ENCODE measurements around the gene ADCK2.

Gene ADCK2

GRCh38 chr7:140677496-140677895 is 4.8 kb downstream of the ADCK2 start:
- Histone ChIP-seq H3K36me3 (ENCODE audit: insufficient read depth, low read length) (no peaks in the 10 kb centered on the region), H3K4me1 (ENCODE audit: control insufficient read depth, insufficient read depth, low read length) (peaks cover 13% of the 10 kb centered on the region), H3K4me3 (ENCODE audit: low read length) (no peak overlapping the region), H3K9me3 (replicated peaks; ENCODE audit: low read length) (no peaks in the 10 kb centered on the region), H3K9ac (ENCODE audit: low read depth, low read length) (no peak overlapping the region), H3K27me3 (ENCODE audit: control insufficient read depth, insufficient read depth, low read length) (no peaks in the 10 kb centered on the region), H3K4me2 (ENCODE audit: low read length) (no peak overlapping the region)

- no peak overlapping the region for H3K4me2 ChIP-seq (ENCODE audit: low read length)
- no peaks in the 10 kb centered on the region for H3K9me3 ChIP-seq (replicated peaks; ENCODE audit: low read length)
- H3K4me1 ChIP-seq (ENCODE audit: control insufficient read depth, insufficient read depth, low read length) = peaks cover 12% of the 10 kb centered on the region
- no peak overlapping the region for H3K4me3 ChIP-seq (ENCODE audit: low read length)
- no peak overlapping the region for H3K9ac ChIP-seq (ENCODE audit: low read depth, low read length)
- no peaks in the 10 kb centered on the region for H3K36me3 ChIP-seq (ENCODE audit: insufficient read depth, low read length)
- H3K27me3 ChIP-seq (ENCODE audit: control insufficient read depth, insufficient read depth, low read length) = no peaks in the 10 kb centered on the region
Measured at GRCh38 chr7:140678081-140678815, 5.5 kb downstream of the ADCK2 start.

GRCh38 chr7:140678816-140679130 is 6.0 kb downstream of the ADCK2 start:
- H3K27me3 ChIP-seq (ENCODE audit: control insufficient read depth, insufficient read depth, low read length) = no peaks in the 10 kb centered on the region
- H3K4me1 ChIP-seq (ENCODE audit: control insufficient read depth, insufficient read depth, low read length) = peaks cover 7% of the 10 kb centered on the region
- H3K4me2 ChIP-seq (ENCODE audit: low read length) = no peak overlapping the region
- no peak overlapping the region for H3K4me3 ChIP-seq (ENCODE audit: low read length)
- no peaks in the 10 kb centered on the region for H3K36me3 ChIP-seq (ENCODE audit: insufficient read depth, low read length)
- H3K9ac ChIP-seq (ENCODE audit: low read depth, low read length) = no peak overlapping the region
- H3K9me3 ChIP-seq (replicated peaks; ENCODE audit: low read length) = no peaks in the 10 kb centered on the region

GRCh38 chr7:140679186-140679585 is 6.4 kb downstream of the ADCK2 start:
- H3K9me3 ChIP-seq (replicated peaks; ENCODE audit: low read length) = no peaks in the 10 kb centered on the region

GRCh38 chr7:140680886-140681285 is 8.1 kb downstream of the ADCK2 start:
- no peaks in the 10 kb centered on the region for H3K27me3 ChIP-seq (ENCODE audit: control insufficient read depth, insufficient read depth, low read length)
- no peak overlapping the region for H3K4me2 ChIP-seq (ENCODE audit: low read length)
- no peak overlapping the region for H3K4me3 ChIP-seq (ENCODE audit: low read length)
- H3K9ac ChIP-seq (ENCODE audit: low read depth, low read length) = no peak overlapping the region
- no peaks in the 10 kb centered on the region for H3K36me3 ChIP-seq (ENCODE audit: insufficient read depth, low read length)
- no peaks in the 10 kb centered on the region for H3K4me1 ChIP-seq (ENCODE audit: control insufficient read depth, insufficient read depth, low read length)
- no peaks in the 10 kb centered on the region for H3K9me3 ChIP-seq (replicated peaks; ENCODE audit: low read length)

More at GRCh38 chr7:140679186-140679585, 6.4 kb downstream of the ADCK2 start:
- H3K4me3 ChIP-seq (ENCODE audit: low read length) = no peak overlapping the region
- H3K4me2 ChIP-seq (ENCODE audit: low read length) = no peak overlapping the region
- H3K36me3 ChIP-seq (ENCODE audit: insufficient read depth, low read length) = no peaks in the 10 kb centered on the region
- no peaks in the 10 kb centered on the region for H3K27me3 ChIP-seq (ENCODE audit: control insufficient read depth, insufficient read depth, low read length)
- H3K9ac ChIP-seq (ENCODE audit: low read depth, low read length) = no peak overlapping the region
- peaks cover 5% of the 10 kb centered on the region for H3K4me1 ChIP-seq (ENCODE audit: control insufficient read depth, insufficient read depth, low read length)

- Histone ChIP-seq H3K4me1 (ENCODE audit: control insufficient read depth, insufficient read depth, low read length) (no peaks in the 10 kb centered on the region), H3K27me3 (ENCODE audit: control insufficient read depth, insufficient read depth, low read length) (no peaks in the 10 kb centered on the region), H3K36me3 (ENCODE audit: insufficient read depth, low read length) (no peaks in the 10 kb centered on the region), H3K9ac (ENCODE audit: low read depth, low read length) (no peak overlapping the region), H3K9me3 (replicated peaks; ENCODE audit: low read length) (no peaks in the 10 kb centered on the region), H3K4me3 (ENCODE audit: low read length) (no peak overlapping the region), H3K4me2 (ENCODE audit: low read length) (no peak overlapping the region)
Measured at GRCh38 chr7:140681766-140682165, 9.0 kb downstream of the ADCK2 start.

- H3K4me3 ChIP-seq (ENCODE audit: low read length) = no peak overlapping the region
- no peaks in the 10 kb centered on the region for H3K9me3 ChIP-seq (replicated peaks; ENCODE audit: low read length)
- H3K36me3 ChIP-seq (ENCODE audit: insufficient read depth, low read length) = no peaks in the 10 kb centered on the region
- H3K4me1 ChIP-seq (ENCODE audit: control insufficient read depth, insufficient read depth, low read length) = no peaks in the 10 kb centered on the region
- H3K9ac ChIP-seq (ENCODE audit: low read depth, low read length) = no peak overlapping the region
- H3K4me2 ChIP-seq (ENCODE audit: low read length) = no peak overlapping the region
- H3K27me3 ChIP-seq (ENCODE audit: control insufficient read depth, insufficient read depth, low read length) = no peaks in the 10 kb centered on the region
Measured at GRCh38 chr7:140683657-140684056, 10.9 kb downstream of the ADCK2 start.

GRCh38 chr7:140684066-140684950 is 11.6 kb downstream of the ADCK2 start:
- no peaks in the 10 kb centered on the region for H3K4me1 ChIP-seq (ENCODE audit: control insufficient read depth, insufficient read depth, low read length)
- H3K9ac ChIP-seq (ENCODE audit: low read depth, low read length) = no peak overlapping the region
- H3K4me3 ChIP-seq (ENCODE audit: low read length) = no peak overlapping the region
- no peak overlapping the region for H3K4me2 ChIP-seq (ENCODE audit: low read length)
- H3K36me3 ChIP-seq (ENCODE audit: insufficient read depth, low read length) = no peaks in the 10 kb centered on the region
- H3K27me3 ChIP-seq (ENCODE audit: control insufficient read depth, insufficient read depth, low read length) = no peaks in the 10 kb centered on the region
- H3K9me3 ChIP-seq (replicated peaks; ENCODE audit: low read length) = no peaks in the 10 kb centered on the region

- H3K36me3 ChIP-seq (ENCODE audit: insufficient read depth, low read length) = no peaks in the 10 kb centered on the region
- no peak overlapping the region for H3K4me2 ChIP-seq (ENCODE audit: low read length)
- no peak overlapping the region for H3K9ac ChIP-seq (ENCODE audit: low read depth, low read length)
- H3K4me3 ChIP-seq (ENCODE audit: low read length) = no peak overlapping the region
- no peaks in the 10 kb centered on the region for H3K9me3 ChIP-seq (replicated peaks; ENCODE audit: low read length)
- no peaks in the 10 kb centered on the region for H3K27me3 ChIP-seq (ENCODE audit: control insufficient read depth, insufficient read depth, low read length)
- no peaks in the 10 kb centered on the region for H3K4me1 ChIP-seq (ENCODE audit: control insufficient read depth, insufficient read depth, low read length)
Measured at GRCh38 chr7:140685407-140686087, 12.8 kb downstream of the ADCK2 start.

- Histone ChIP-seq H3K9ac (ENCODE audit: low read depth, low read length) (no peak overlapping the region), H3K4me1 (ENCODE audit: control insufficient read depth, insufficient read depth, low read length) (no peaks in the 10 kb centered on the region), H3K4me3 (ENCODE audit: low read length) (no peak overlapping the region), H3K27me3 (ENCODE audit: control insufficient read depth, insufficient read depth, low read length) (no peaks in the 10 kb centered on the region), H3K36me3 (ENCODE audit: insufficient read depth, low read length) (no peaks in the 10 kb centered on the region), H3K9me3 (replicated peaks; ENCODE audit: low read length) (no peaks in the 10 kb centered on the region), H3K4me2 (ENCODE audit: low read length) (no peak overlapping the region)
Measured at GRCh38 chr7:140686921-140687320, 14.2 kb downstream of the ADCK2 start.

GRCh38 chr7:140688341-140688740 is 15.6 kb downstream of the ADCK2 start:
- no peak overlapping the region for H3K4me2 ChIP-seq (ENCODE audit: low read length)
- no peaks in the 10 kb centered on the region for H3K27me3 ChIP-seq (ENCODE audit: control insufficient read depth, insufficient read depth, low read length)
- no peaks in the 10 kb centered on the region for H3K9me3 ChIP-seq (replicated peaks; ENCODE audit: low read length)
- no peaks in the 10 kb centered on the region for H3K4me1 ChIP-seq (ENCODE audit: control insufficient read depth, insufficient read depth, low read length)
- no peaks in the 10 kb centered on the region for H3K36me3 ChIP-seq (ENCODE audit: insufficient read depth, low read length)
- H3K4me3 ChIP-seq (ENCODE audit: low read length) = no peak overlapping the region
- no peak overlapping the region for H3K9ac ChIP-seq (ENCODE audit: low read depth, low read length)

All from skeletal muscle satellite cell (primary cell).